Retinal pigment epithelial cell (primary cell): Measurements from ENCODE around the gene PRKCG.
A peak's percentile ranks its signal among the peaks of the same experiment; 100 is the strongest.
"Not testable (repeated sequence)": the region's sequence is repeated elsewhere in the genome, so short reads cannot be mapped to it uniquely, and the experiment has no call there.

Experiments used
- DNase-seq: peaks from one replicate; pipeline ENCODE4 v3.0.0-alpha.2; 2010; ENCODE audit warnings: low read depth
- H3K4me3 ChIP-seq: 2 replicates; pipeline ENCODE4 v1.5.1; 2011; ENCODE audit warnings: mild to moderate bottlenecking, low read length, control low read depth, moderate library complexity
- CTCF ChIP-seq: conservative IDR thresholded peaks from 2 replicates; pipeline ENCODE4 v1.5.1; 2011; ENCODE audit warnings: low read depth, low read length, control low read depth, inconsistent platforms

The PRKCG gene

GRCh38 chr19:53881482-53882390 is at the start of gene PRKCG:
TSS of gene PRKCG (plus strand) at chr19:53882197. CDS start at chr19:53882495, 298 bp downstream.
- H3K4me3 ChIP-seq = peak within 1 kb of the TSS; percentile 42
- peak; percentile 56 for TF ChIP-seq CTCF
- DNase-seq = no peak

GRCh38 chr19:53832861-53833260 is 49.1 kb upstream of the PRKCG start:
- not testable (repeated sequence) for H3K4me3 ChIP-seq, DNase-seq

GRCh38 chr19:53838446-53838845 is 43.6 kb upstream of the PRKCG start:
- H3K4me3 ChIP-seq, DNase-seq: not testable (repeated sequence)

- not testable (repeated sequence) for H3K4me3 ChIP-seq, DNase-seq
These were observed 41.8 kb upstream of the PRKCG start for GRCh38 chr19:53840241-53840640.

- not testable (repeated sequence) for H3K4me3 ChIP-seq, DNase-seq
These were observed 41.1 kb upstream of the PRKCG start for GRCh38 chr19:53840914-53841313.

GRCh38 chr19:53844849-53845246 is 37.1 kb upstream of the PRKCG start:
- DNase-seq = no peak
- H3K4me3 ChIP-seq = no peak overlapping the region
- no peak for TF ChIP-seq CTCF

- no peak for TF ChIP-seq CTCF
- H3K4me3 ChIP-seq = no peak overlapping the region
- no peak for DNase-seq
These were observed 34.4 kb upstream of the PRKCG start for GRCh38 chr19:53847555-53847954.

GRCh38 chr19:53849237-53849676 is 32.7 kb upstream of the PRKCG start:
- no peak for TF ChIP-seq CTCF
- no peak overlapping the region for H3K4me3 ChIP-seq
- no peak for DNase-seq

GRCh38 chr19:53853707-53854106 is 28.3 kb upstream of the PRKCG start:
- no peak for TF ChIP-seq CTCF
- H3K4me3 ChIP-seq = no peak overlapping the region
- DNase-seq = no peak
